ENCODE data around the gene ZNF362. TPM values are rescaled to one million over a fixed set of nuclear protein-coding genes. Genes with fewer than 3 reads are reported as not detected.
"Not testable (repeated sequence)": the region's sequence is repeated elsewhere in the genome, so short reads cannot be mapped to it uniquely, and the experiment has no call there.

Gene ZNF362
- total and polyA plus RNA-seq, 7 donors = 6.5 to 20.9 (median 15.2) TPM

GRCh38 chr1:33235521-33235920 is 20.8 kb upstream of the ZNF362 start:
- intact Hi-C loops (cut with DNase I) = no loop called here
- DNase-seq (no peak), ATAC-seq (no peak)
- H3K4me1 ChIP-seq = no peaks in the 10 kb centered on the region
- H3K36me3 ChIP-seq (ENCODE audit: insufficient read depth in 1 of 2, low read depth in 1 of 2) = no peaks in the 10 kb centered on the region
- H3K27ac ChIP-seq = no peak overlapping the region
- H3K4me3 ChIP-seq = no peak overlapping the region
- peaks cover 0 to 2% (median 0%) of the 10 kb centered on the region in 3 donors for H3K27me3 ChIP-seq (ENCODE audit: insufficient read depth in 3 of 3, low read length in 2 of 3)
- H3K9me3 ChIP-seq = no peaks in the 10 kb centered on the region
- 86 to 100% (median 92%) methylated on average over 2 of the region's 2 CpGs for WGBS, 3 donors
- TF ChIP-seq, protein P1, sequence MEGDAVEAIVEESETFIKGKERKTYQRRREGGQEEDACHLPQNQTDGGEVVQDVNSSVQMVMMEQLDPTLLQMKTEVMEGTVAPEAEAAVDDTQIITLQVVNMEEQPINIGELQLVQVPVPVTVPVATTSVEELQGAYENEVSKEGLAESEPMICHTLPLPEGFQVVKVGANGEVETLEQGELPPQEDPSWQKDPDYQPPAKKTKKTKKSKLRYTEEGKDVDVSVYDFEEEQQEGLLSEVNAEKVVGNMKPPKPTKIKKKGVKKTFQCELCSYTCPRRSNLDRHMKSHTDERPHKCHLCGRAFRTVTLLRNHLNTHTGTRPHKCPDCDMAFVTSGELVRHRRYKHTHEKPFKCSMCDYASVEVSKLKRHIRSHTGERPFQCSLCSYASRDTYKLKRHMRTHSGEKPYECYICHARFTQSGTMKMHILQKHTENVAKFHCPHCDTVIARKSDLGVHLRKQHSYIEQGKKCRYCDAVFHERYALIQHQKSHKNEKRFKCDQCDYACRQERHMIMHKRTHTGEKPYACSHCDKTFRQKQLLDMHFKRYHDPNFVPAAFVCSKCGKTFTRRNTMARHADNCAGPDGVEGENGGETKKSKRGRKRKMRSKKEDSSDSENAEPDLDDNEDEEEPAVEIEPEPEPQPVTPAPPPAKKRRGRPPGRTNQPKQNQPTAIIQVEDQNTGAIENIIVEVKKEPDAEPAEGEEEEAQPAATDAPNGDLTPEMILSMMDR (IDR thresholded peaks at IDR 0.05) = no peak

DNA sequence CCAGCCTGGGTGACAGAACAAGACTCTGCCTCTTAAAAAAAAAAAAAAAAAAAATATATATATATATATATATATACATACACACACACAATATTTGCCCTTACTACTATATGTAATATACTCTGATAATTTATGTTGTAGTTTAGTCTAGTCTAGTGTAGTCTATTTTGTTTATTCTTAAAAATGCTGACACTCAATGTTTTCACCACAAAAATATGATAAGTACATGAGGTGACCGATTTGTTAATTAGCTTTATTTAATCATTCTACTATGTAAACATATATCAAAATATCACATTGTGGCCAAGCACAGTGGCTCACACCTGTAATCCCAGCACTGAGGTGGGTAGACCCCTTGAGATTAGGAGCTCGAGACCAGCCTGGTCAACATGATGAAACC is 19.8 kb upstream of the ZNF362 start:
- DNase-seq (no peak), ATAC-seq (no peak)
- 88 to 96% (median 94%) methylated on average over 2 of the region's 2 CpGs for WGBS, 3 donors
- Histone ChIP-seq H3K27me3 (ENCODE audit: insufficient read depth in 3 of 3, low read length in 2 of 3) (peaks cover 0 to 2% (median 0%) of the 10 kb centered on the region in 3 donors), H3K4me3 (no peak overlapping the region), H3K9me3 (no peaks in the 10 kb centered on the region), H3K4me1 (no peaks in the 10 kb centered on the region), H3K27ac (no peak overlapping the region), H3K36me3 (ENCODE audit: insufficient read depth in 1 of 2, low read depth in 1 of 2) (no peaks in the 10 kb centered on the region)
- intact Hi-C loops (cut with DNase I) = no loop called here
- TF ChIP-seq, protein P1 (IDR thresholded peaks at IDR 0.05) = no peak

- DNase-seq (no peak), ATAC-seq (no peak)
- Histone ChIP-seq H3K27ac (no peak overlapping the region), H3K4me1 (no peaks in the 10 kb centered on the region), H3K36me3 (ENCODE audit: insufficient read depth in 1 of 2, low read depth in 1 of 2) (no peaks in the 10 kb centered on the region), H3K4me3 (no peak overlapping the region), H3K9me3 (no peaks in the 10 kb centered on the region), H3K27me3 (ENCODE audit: insufficient read depth in 3 of 3, low read length in 2 of 3) (peaks cover 0 to 2% (median 0%) of the 10 kb centered on the region in 3 donors)
- WGBS, 3 donors = 71 to 82% (median 74%) methylated on average over 6 of the region's 6 CpGs
- TF ChIP-seq, protein P1 (IDR thresholded peaks at IDR 0.05) = no peak
- intact Hi-C loops (cut with DNase I) = no loop called here
These were observed 18.7 kb upstream of the ZNF362 start for GRCh38 chr1:33237579-33237978.

- H3K36me3 ChIP-seq (ENCODE audit: insufficient read depth in 1 of 2, low read depth in 1 of 2); H3K27ac ChIP-seq; H3K4me1 ChIP-seq; ATAC-seq; intact Hi-C loops (cut with DNase I); DNase-seq; H3K27me3 ChIP-seq (ENCODE audit: insufficient read depth in 3 of 3, low read length in 2 of 3); H3K4me3 ChIP-seq; H3K9me3 ChIP-seq: not testable (repeated sequence)
- WGBS, 3 donors = 96 to 98% (median 96%) methylated on average over 6 of the region's 6 CpGs
These were observed 18.0 kb upstream of the ZNF362 start for GRCh38 chr1:33238194-33238724.

DNA sequence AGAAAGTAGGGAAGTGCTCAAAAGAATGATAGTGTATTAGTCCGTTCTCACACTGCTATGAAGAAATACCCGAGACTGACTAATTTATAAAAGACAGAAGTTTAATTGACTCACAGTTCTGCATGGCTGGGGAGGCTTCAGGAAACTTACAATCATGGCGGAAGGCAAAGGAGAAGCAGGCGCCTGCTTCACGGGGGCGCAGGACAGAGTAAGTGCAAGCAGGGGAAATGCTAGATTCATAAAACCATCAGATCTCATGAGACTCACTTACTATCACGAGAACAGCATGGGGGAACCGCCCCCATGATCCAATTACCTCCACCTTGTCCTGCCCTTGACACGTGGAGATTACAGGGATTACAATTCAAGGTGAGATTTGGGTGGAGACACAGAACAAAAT is 16.9 kb upstream of the ZNF362 start:
- H3K27me3 ChIP-seq (ENCODE audit: insufficient read depth in 3 of 3, low read length in 2 of 3); H3K27ac ChIP-seq; DNase-seq; H3K9me3 ChIP-seq; H3K36me3 ChIP-seq (ENCODE audit: insufficient read depth in 1 of 2, low read depth in 1 of 2); H3K4me1 ChIP-seq; intact Hi-C loops (cut with DNase I); ATAC-seq; H3K4me3 ChIP-seq: not testable (repeated sequence)
- 68 to 75% (median 75%) methylated on average over 9 of the region's 9 CpGs for WGBS, 3 donors

- Histone ChIP-seq H3K36me3 (ENCODE audit: insufficient read depth in 1 of 2, low read depth in 1 of 2) (no peaks in the 10 kb centered on the region), H3K9me3 (no peaks in the 10 kb centered on the region), H3K27me3 (ENCODE audit: insufficient read depth in 3 of 3, low read length in 2 of 3) (peaks cover 0 to 2% (median 0%) of the 10 kb centered on the region in 3 donors), H3K4me1 (no peaks in the 10 kb centered on the region), H3K27ac (no peak overlapping the region), H3K4me3 (no peak overlapping the region)
- TF ChIP-seq, protein P1 (IDR thresholded peaks at IDR 0.05) = no peak
- intact Hi-C loops (cut with DNase I) = loop anchor here in 1 of 2 donors (10.0 kb wide), 1 partner anchor 107 kb away; no protein-coding TSS in a partner anchor
- no peak for DNase-seq
- ATAC-seq = no peak
- whole genome bisulfite sequencing, 3 donors = 76 to 81% (median 80%) methylated on average over 4 of the region's 4 CpGs
These were observed 14.4 kb upstream of the ZNF362 start for GRCh38 chr1:33241866-33242265.

Data from psoas muscle (tissue), 8 donors.